Mammary epithelial cell (primary cell): ENCODE results near the gene HSPA1L.

ENCODE experiments used
- CTCF ChIP-seq, 2 donors: IDR thresholded peaks in 1 of 2; conservative IDR thresholded peaks in 1 of 2; 2 replicates each; pipeline ENCODE4 v1.5.1; 2011 to 2012; ENCODE audit warnings: inconsistent platforms in 2 of 2, low read length in 2 of 2, mild to moderate bottlenecking in 2 of 2, control low read depth in 1 of 2, low read depth in 1 of 2; ENCODE audit not compliant: insufficient read depth in 1 of 2; ENCODE audit errors: extremely low read depth in 1 of 2
- EZH2 ChIP-seq: IDR thresholded peaks from 2 replicates; pipeline ENCODE4 v1.6.1; 2012; ENCODE audit warnings: low read length, inconsistent platforms, borderline replicate concordance

GRCh38 chr6:31825553-31825952 is 10.5 kb upstream of the HSPA1L start:
- TF ChIP-seq CTCF (conservative IDR thresholded peaks at IDR 0.05 in 1 of 2, IDR thresholded peaks at IDR 0.05 in 1 of 2; ENCODE audit: extremely low read depth in 1 of 2, insufficient read depth in 1 of 2, low read depth in 1 of 2, low read length in 2 of 2), result no peak
- no peak for TF ChIP-seq EZH2
